SK-N-SH (cell line): ENCODE results near the gene CEBPG. TPM values are rescaled to one million over a fixed set of nuclear protein-coding genes. Genes with fewer than 3 reads are reported as not detected.

ENCODE experiments used
- CTCF ChIA-PET: fragments of 300-600, 350-600 bp; formaldehyde crosslinking; extraction: SDS; loops from one replicate; lab custom pipeline; 2021; lab: Yijun Ruan, JAX
- POLR2A ChIA-PET: fragments of 350-600 bp; sonication (Branson Sonifier 250); formaldehyde crosslinking; extraction: SDS; loops from one replicate; lab custom pipeline; 2020; ENCODE audit warnings: antibody characterized with exemption, inconsistent platforms; lab: Yijun Ruan, JAX
- DNase-seq: peaks from one replicate; pipeline ENCODE4 v3.0.0; 2012
- H2AFZ ChIP-seq: fragments of 200-600 bp; sonication (generic); 2 replicates; pipeline ENCODE4 v1.8.1; 2016; ENCODE audit warnings: antibody characterized with exemption, mild to moderate bottlenecking, low read depth
- H3F3A ChIP-seq: fragments of 200-600 bp; sonication (generic); replicated peaks from 2 replicates; pipeline ENCODE3; 2016; ENCODE audit warnings: antibody characterized with exemption, mild to moderate bottlenecking; ENCODE audit not compliant: insufficient read depth
- H3K27ac ChIP-seq, 2 experiments: fragments of 200-500 bp in 1 of 2; fragments of 200-600 bp in 1 of 2; sonication (Bioruptor generic) in 1 of 2; sonication (generic), shearing (Covaris generic) in 1 of 2; 2 replicates each; pipeline versions ENCODE4 v1.5.1 to v1.6.1; 2014 to 2016; ENCODE audit warnings: low read depth in 2 of 2, inconsistent platforms in 1 of 2, low read length in 1 of 2, mild to moderate bottlenecking in 1 of 2, mixed read lengths in 1 of 2
- H3K27me3 ChIP-seq: fragments of 200-600 bp; sonication (generic), shearing (Covaris generic); 2 replicates; pipeline ENCODE4 v1.6.1; 2016; ENCODE audit warnings: mixed run types; ENCODE audit not compliant: insufficient read depth
- H3K36me3 ChIP-seq, 2 experiments: fragments of 200-500 bp in 1 of 2; fragments of 200-600 bp in 1 of 2; sonication (Bioruptor generic) in 1 of 2; sonication (generic) in 1 of 2; replicated peaks in 1 of 2; 2 replicates each; pipeline versions ENCODE3 to v1.5.1; 2014 to 2016; ENCODE audit warnings: low read length in 1 of 2, mild to moderate bottlenecking in 1 of 2; ENCODE audit not compliant: insufficient read depth in 2 of 2, control insufficient read depth in 1 of 2
- H3K4me1 ChIP-seq, 2 experiments: fragments of 200-500 bp in 1 of 2; fragments of 200-600 bp in 1 of 2; sonication (Bioruptor generic) in 1 of 2; sonication (generic), shearing (Covaris generic) in 1 of 2; 2 replicates each; pipeline versions ENCODE4 v1.5.1 to v1.6.1; 2014 to 2016; ENCODE audit warnings: low read depth in 1 of 2, low read length in 1 of 2, mixed run types in 1 of 2; ENCODE audit not compliant: insufficient read depth in 2 of 2, control insufficient read depth in 1 of 2
- H3K4me2 ChIP-seq: fragments of 200-600 bp; sonication (generic), shearing (Covaris generic); 2 replicates; pipeline ENCODE4 v1.6.1; 2017; ENCODE audit warnings: mixed run types
- H3K4me3 ChIP-seq, 2 experiments: fragments of 200-500 bp in 1 of 2; fragments of 200-600 bp in 1 of 2; sonication (Bioruptor generic) in 1 of 2; sonication (generic), shearing (Covaris generic) in 1 of 2; 2 replicates each; pipeline versions ENCODE4 v1.5.1 to v1.8.1; 2014 to 2016; ENCODE audit warnings: low read depth in 2 of 2, inconsistent platforms in 1 of 2, low read length in 1 of 2, mild to moderate bottlenecking in 1 of 2, mixed read lengths in 1 of 2, moderate library complexity in 1 of 2
- H3K79me2 ChIP-seq: fragments of 200-600 bp; sonication (generic); 2 replicates; pipeline ENCODE4 v1.8.1; 2017; ENCODE audit warnings: mild to moderate bottlenecking; ENCODE audit not compliant: insufficient read depth
- H3K9ac ChIP-seq: fragments of 200-600 bp; sonication (generic); 2 replicates; pipeline ENCODE4 v1.6.1; 2017; ENCODE audit warnings: mixed run types
- H3K9me2 ChIP-seq: fragments of 200-600 bp; sonication (generic); 2 replicates; pipeline ENCODE4 v1.6.1; 2017; ENCODE audit warnings: mixed run types
- H3K9me3 ChIP-seq: fragments of 200-600 bp; sonication (generic); 2 replicates; pipeline ENCODE4 v1.6.1; 2017; ENCODE audit warnings: mixed run types, mild to moderate bottlenecking, moderate library complexity
- H4K20me1 ChIP-seq: fragments of 200-600 bp; sonication (generic); 2 replicates; pipeline ENCODE4 v1.6.1; 2017; ENCODE audit warnings: mild to moderate bottlenecking, mixed run types; ENCODE audit not compliant: insufficient read depth
- CHD2 ChIP-seq: fragments of 150-350 bp; IDR thresholded peaks from 2 replicates; pipeline ENCODE4 v1.6.1; 2018; ENCODE audit warnings: low read length; ENCODE audit not compliant: partially characterized antibody
- ELF1 ChIP-seq: IDR thresholded peaks from 2 replicates; pipeline ENCODE4 v1.4.0; 2012
- EP300 ChIP-seq, 2 experiments: IDR thresholded peaks; 2 replicates each; pipeline versions ENCODE4 v1.4.0 to v1.6.1; 2012; ENCODE audit warnings: borderline replicate concordance in 1 of 2, low read depth in 1 of 2, low read length in 1 of 2
- FOSL2 ChIP-seq: IDR thresholded peaks from 2 replicates; pipeline ENCODE4 v1.4.0; 2012; ENCODE audit warnings: low read depth, mild to moderate bottlenecking, moderate library complexity, borderline replicate concordance
- FOXJ3 ChIP-seq: sonication (generic); formaldehyde crosslinking; IDR thresholded peaks from 2 replicates; pipeline ENCODE4 v1.5.1; 2020; ENCODE audit warnings: mild to moderate bottlenecking, missing genetic modification reagents
- FOXM1 ChIP-seq: IDR thresholded peaks from 2 replicates; pipeline ENCODE4 v1.4.0; 2012; ENCODE audit warnings: low read depth, mild to moderate bottlenecking
- IRF3 ChIP-seq: fragments of 150-350 bp; IDR thresholded peaks from 2 replicates; pipeline ENCODE4 v1.6.1; 2016; ENCODE audit warnings: mild to moderate bottlenecking, low read depth, low read length
- JUND ChIP-seq: IDR thresholded peaks from 2 replicates; pipeline ENCODE4 v1.4.0; 2012
- MAX ChIP-seq: IDR thresholded peaks from 2 replicates; pipeline ENCODE4 v1.4.0; 2012; ENCODE audit warnings: low read depth
- MEF2A ChIP-seq: IDR thresholded peaks from 2 replicates; pipeline ENCODE4 v1.4.0; 2012; ENCODE audit warnings: low read depth, borderline replicate concordance
- NRF1 ChIP-seq: IDR thresholded peaks from 2 replicates; pipeline ENCODE4 v1.6.1; 2012; ENCODE audit warnings: low read depth, mild to moderate bottlenecking, low read length
- POLR2AphosphoS5 ChIP-seq: IDR thresholded peaks from 2 replicates; pipeline ENCODE4 v1.6.1; 2012; ENCODE audit warnings: low read depth, low read length
- RAD21 ChIP-seq: IDR thresholded peaks from 2 replicates; pipeline ENCODE4 v1.6.1; 2012; ENCODE audit warnings: mild to moderate bottlenecking, low read length
- RCOR1 ChIP-seq: fragments of 150-350 bp; IDR thresholded peaks from 2 replicates; pipeline ENCODE4 v1.6.1; 2017; ENCODE audit warnings: antibody characterized with exemption, low read length
- REST ChIP-seq: IDR thresholded peaks from 2 replicates; pipeline ENCODE4 v1.6.1; 2012; ENCODE audit warnings: mild to moderate bottlenecking, low read depth, low read length, moderate library complexity
- RFX5 ChIP-seq: IDR thresholded peaks from 2 replicates; pipeline ENCODE4 v1.6.1; 2012; ENCODE audit warnings: mild to moderate bottlenecking, improper control_type of control experiment, low read length
- TCF12 ChIP-seq: IDR thresholded peaks from 2 replicates; pipeline ENCODE4 v1.4.0; 2012
- WGBS: methylation state at CpG from one replicate; pipeline ENCODE4 v1.1.6; 2017; ENCODE audit warnings: low lambda C conversion rate; 5-methylcytosine and 5-hydroxymethylcytosine counted together
- polyA plus RNA-seq, 3 experiments: library from polyadenylated mRNA; depleted of rRNA; stranded (reverse); fragments of >200 nt; gene quantifications; 2 replicates each; pipeline ENCODE4 v1.2.3, GENCODE V29; 2012

Gene CEBPG
- polyA plus RNA-seq, 1 of the 3 experiments (the other 2 are of a cell fraction) = 9.1 TPM

GRCh38 chr19:33402421-33403220, 29.1 kb downstream of the CEBPG start:
- ChIA-PET POLR2A (no interaction called here), CTCF (interaction anchor here (0.7 to 22.5 kb wide), 7 partner anchors 9 to 457 kb away, joined by 3 to 511 read pairs (median 4); no protein-coding TSS in a partner anchor)
- H3K4me2 ChIP-seq = no peak overlapping the region
- peak; percentile 58 for DNase-seq
- no peaks in the 10 kb centered on the region for H4K20me1 ChIP-seq
- 90% methylated on average over 7 of the region's 18 CpGs for WGBS
- H3F3A ChIP-seq = no peaks in the 10 kb centered on the region
- no peaks in the 10 kb centered on the region for H3K9me3 ChIP-seq
- H3K27me3 ChIP-seq = no peaks in the 10 kb centered on the region
- H3K27ac ChIP-seq = no peak overlapping the region
- peaks cover 0 to 10% of the 10 kb centered on the region in 2 experiments; a peak in 1 of 4 replicates for H3K4me1 ChIP-seq
- no peaks in the 10 kb centered on the region for H3K36me3 ChIP-seq
- TF ChIP-seq ELF1 = no peak
- H2AFZ ChIP-seq = no peak overlapping the region
- no peaks in the 10 kb centered on the region for H3K9me2 ChIP-seq
- no peaks in the 10 kb centered on the region for H3K79me2 ChIP-seq
- no peak overlapping the region for H3K9ac ChIP-seq
- H3K4me3 ChIP-seq = no peak overlapping the region

DNA sequence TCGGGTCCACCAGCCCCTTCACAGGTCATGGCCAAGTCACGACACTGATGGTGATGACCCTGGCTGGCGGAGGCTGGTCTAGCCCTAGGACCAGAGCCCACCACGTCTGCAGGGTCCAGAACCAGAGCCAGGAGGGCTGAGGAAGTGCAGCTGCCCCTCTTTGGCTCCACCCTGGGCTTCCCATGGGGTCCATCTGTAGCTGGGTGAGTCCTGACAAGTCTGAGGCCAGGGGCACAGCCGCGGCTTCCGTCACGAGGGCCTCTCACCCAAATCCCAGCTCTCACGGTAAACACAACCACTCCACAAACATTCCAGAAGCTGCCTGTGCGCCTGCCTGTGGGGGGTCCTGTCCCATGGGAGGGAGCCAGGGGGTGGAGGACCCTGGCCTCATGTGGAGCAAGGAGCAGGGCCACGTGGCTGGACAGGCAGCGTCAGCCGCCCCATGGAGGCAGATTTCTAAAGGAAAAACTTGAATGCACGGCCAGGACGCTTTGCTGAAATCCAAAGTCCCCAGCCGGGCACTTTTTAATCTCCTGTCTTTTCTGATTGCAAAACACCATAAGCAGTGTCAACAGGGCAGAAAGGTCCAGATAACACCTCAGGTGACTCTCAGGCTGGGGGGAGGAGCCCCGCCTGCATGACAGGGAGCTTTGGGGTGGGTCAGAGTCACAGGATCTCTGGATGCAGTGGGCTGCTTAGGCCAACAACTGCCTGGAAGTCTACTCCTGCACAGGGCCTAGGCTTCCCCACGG, 29.9 kb downstream of the CEBPG start:
- Histone ChIP-seq H3K36me3 (no peaks in the 10 kb centered on the region), H3K9ac (no peak overlapping the region), H3K9me2 (no peaks in the 10 kb centered on the region), H3K4me1 (peaks cover 0 to 14% of the 10 kb centered on the region in 2 experiments; a peak in 1 of 4 replicates), H3K9me3 (no peaks in the 10 kb centered on the region), H3K4me3 (no peak overlapping the region), H3F3A (no peaks in the 10 kb centered on the region), H3K27ac (no peak overlapping the region), H3K4me2 (no peak overlapping the region), H4K20me1 (no peaks in the 10 kb centered on the region), H3K79me2 (no peaks in the 10 kb centered on the region), H2AFZ (no peak overlapping the region), H3K27me3 (no peaks in the 10 kb centered on the region)
- 83% methylated on average over 11 of the region's 18 CpGs for WGBS
- TF ChIP-seq MAX (no peak), TCF12 (no peak), FOXJ3 (CRISPR knock-in tag) (no peak), FOSL2 (no peak), RFX5 (no peak), EP300 (IDR thresholded peaks at IDR 0.05; ENCODE audit: borderline replicate concordance in 1 of 2, low read depth in 1 of 2, low read length in 1 of 2) (no peak), REST (no peak), MEF2A (no peak), FOXM1 (no peak), RCOR1 (no peak), RAD21 (no peak), NRF1 (no peak), POLR2AphosphoS5 (no peak), CHD2 (no peak), IRF3 (no peak), JUND (no peak)
- CTCF ChIA-PET = interaction anchor here (0.7 to 22.5 kb wide), 9 partner anchors 9 to 458 kb away, joined by 3 to 511 read pairs (median 6); partner anchors contain the start of gene CEBPA
- DNase-seq = peak; percentile 29
- POLR2A ChIA-PET = no interaction called here
